ENCODE measurements around the gene AARS2.

The AARS2 gene

DNA sequence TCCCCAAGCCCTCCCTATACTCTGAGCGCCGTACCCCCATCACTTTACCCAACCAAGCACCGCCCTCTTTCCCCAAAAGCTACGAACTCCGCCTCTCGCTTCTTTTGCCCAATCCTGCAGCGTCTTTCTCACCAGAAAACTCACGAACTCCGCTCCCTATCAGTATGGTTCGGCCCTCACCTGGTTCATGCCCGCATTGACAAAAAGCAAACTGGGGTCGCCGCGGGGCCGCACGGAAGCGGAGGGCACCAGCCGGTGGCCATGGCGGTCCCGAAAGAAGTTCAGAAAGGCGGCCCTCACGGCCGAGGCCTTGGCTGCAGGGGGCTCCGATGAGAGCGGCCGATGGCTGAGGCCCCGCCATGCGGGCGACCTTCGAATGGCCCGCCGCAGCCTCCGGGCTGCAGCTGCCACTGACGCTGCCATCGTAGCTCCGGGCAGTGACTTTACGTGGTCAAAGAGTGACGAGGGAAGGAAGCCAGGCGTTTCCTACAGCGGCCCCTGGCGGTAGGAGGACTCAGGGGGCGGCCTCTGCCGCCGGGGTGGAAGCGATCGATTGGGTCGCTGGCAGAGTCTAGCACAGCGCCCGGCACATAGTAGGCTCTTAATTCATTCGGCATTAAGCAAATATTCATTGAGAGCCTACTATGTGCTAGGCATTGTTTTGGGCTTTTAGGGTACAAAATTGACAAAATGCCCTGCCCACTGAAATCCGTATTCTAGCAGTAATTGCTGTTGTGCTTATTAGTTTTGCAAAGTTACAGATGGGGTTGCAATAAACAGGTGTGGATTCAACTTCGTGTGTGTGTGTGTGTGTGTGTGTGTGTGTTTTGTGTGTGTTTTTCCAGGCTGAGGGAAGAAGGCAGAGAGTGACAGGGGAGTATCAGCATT lies at the start of gene AARS2:
Gene AARS2 (minus strand): TSS at position 447 of the 888 bp plus-strand sequence. CDS start 24 bp downstream, at position 423.
- H3K4me3 Mint-ChIP-seq = peak within 1 kb of the TSS; percentile 97 to 100 (median 98)
- H3K9me3 Mint-ChIP-seq = no peaks in the 10 kb centered on the region
- peak; percentile 97 to 99 (median 99) for TF ChIP-seq CTCF (IDR thresholded peaks at IDR 0.05; ENCODE audit: unreplicated experiment in 3 of 3)
- peak within 1 kb of the TSS; percentile 62 to 89 (median 87) for H3K27ac Mint-ChIP-seq
- peaks cover 5% of the 10 kb centered on the region for H3K27me3 Mint-ChIP-seq (ENCODE audit: low read depth)
- H3K36me3 Mint-ChIP-seq (ENCODE audit: low read depth) = peaks cover 33% of the 10 kb centered on the region
- H3K4me1 Mint-ChIP-seq = peaks cover 14% of the 10 kb centered on the region

DNA sequence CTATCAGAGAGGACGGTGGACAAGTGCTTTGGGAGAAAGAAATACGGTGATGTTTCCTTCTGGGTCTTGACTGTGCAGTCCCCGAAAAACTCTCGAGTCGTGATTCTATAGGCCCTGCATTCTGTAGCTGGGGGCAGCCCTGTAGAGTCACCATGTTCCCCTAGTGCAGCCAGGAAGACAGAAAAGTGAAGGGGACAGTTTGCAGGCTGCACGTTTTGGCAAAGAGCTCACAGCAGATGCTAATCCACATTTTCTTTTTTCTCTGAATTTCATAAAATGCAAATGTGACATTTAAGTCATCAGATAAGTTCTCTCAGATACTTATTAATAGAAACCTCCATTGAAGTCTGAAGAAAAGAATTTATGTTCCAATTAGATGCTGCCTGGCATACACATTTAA lies 48.8 kb upstream of the AARS2 start:
- Mint-ChIP-seq H3K4me1 (no peaks in the 10 kb centered on the region), H3K4me3 (no peak overlapping the region), H3K36me3 (ENCODE audit: low read depth) (no peaks in the 10 kb centered on the region), H3K27ac (no peak overlapping the region), H3K9me3 (no peaks in the 10 kb centered on the region), H3K27me3 (ENCODE audit: low read depth) (peaks cover 16% of the 10 kb centered on the region)
- no peak for TF ChIP-seq CTCF (IDR thresholded peaks at IDR 0.05; ENCODE audit: unreplicated experiment in 3 of 3)

DNA sequence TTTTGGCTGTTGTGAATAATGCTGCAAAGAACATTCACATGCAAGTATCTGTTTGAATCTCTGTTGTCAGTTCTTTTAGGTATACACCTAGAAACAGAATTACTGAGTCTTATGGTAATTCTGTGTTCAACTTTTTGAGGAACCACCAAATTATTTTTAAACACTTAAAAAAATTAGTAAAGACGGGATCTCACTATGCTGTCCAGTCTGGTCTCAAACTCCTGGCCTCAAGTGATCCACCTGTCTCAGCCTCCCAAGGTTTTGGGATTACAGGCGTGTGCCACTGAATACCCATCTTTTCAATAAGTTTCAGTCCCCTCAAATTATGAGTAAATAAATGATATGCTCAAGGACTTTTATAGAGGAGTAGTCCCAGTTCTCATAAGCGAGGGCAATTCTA lies 46.8 kb upstream of the AARS2 start:
- peaks cover 17% of the 10 kb centered on the region for H3K27me3 Mint-ChIP-seq (ENCODE audit: low read depth)

GRCh38 chr6:44356487-44356886 lies 43.3 kb upstream of the AARS2 start:
- no peak overlapping the region for H3K27ac Mint-ChIP-seq
- no peak for TF ChIP-seq CTCF (IDR thresholded peaks at IDR 0.05; ENCODE audit: unreplicated experiment in 3 of 3)
- no peaks in the 10 kb centered on the region for H3K36me3 Mint-ChIP-seq (ENCODE audit: low read depth)
- no peaks in the 10 kb centered on the region for H3K4me1 Mint-ChIP-seq
- H3K4me3 Mint-ChIP-seq = no peak overlapping the region
- peaks cover 3% of the 10 kb centered on the region for H3K9me3 Mint-ChIP-seq
- H3K27me3 Mint-ChIP-seq (ENCODE audit: low read depth) = peaks cover 7% of the 10 kb centered on the region

More for the DNA sequence above, 46.8 kb upstream of the AARS2 start:
- Mint-ChIP-seq H3K36me3 (ENCODE audit: low read depth) (no peaks in the 10 kb centered on the region), H3K4me1 (no peaks in the 10 kb centered on the region), H3K4me3 (no peak overlapping the region), H3K9me3 (peaks cover 3% of the 10 kb centered on the region), H3K27ac (no peak overlapping the region)
- TF ChIP-seq CTCF (IDR thresholded peaks at IDR 0.05; ENCODE audit: unreplicated experiment in 3 of 3) = no peak

- no peak overlapping the region for H3K27ac Mint-ChIP-seq
- TF ChIP-seq CTCF (IDR thresholded peaks at IDR 0.05; ENCODE audit: unreplicated experiment in 3 of 3) = no peak
- H3K4me1 Mint-ChIP-seq = no peaks in the 10 kb centered on the region
- H3K9me3 Mint-ChIP-seq = peaks cover 3% of the 10 kb centered on the region
- H3K27me3 Mint-ChIP-seq (ENCODE audit: low read depth) = peaks cover 4% of the 10 kb centered on the region
- H3K36me3 Mint-ChIP-seq (ENCODE audit: low read depth) = no peaks in the 10 kb centered on the region
- H3K4me3 Mint-ChIP-seq = no peak overlapping the region
Measured at GRCh38 chr6:44355640-44356039, 42.5 kb upstream of the AARS2 start.

GRCh38 chr6:44353336-44353735 lies 40.2 kb upstream of the AARS2 start:
- H3K36me3 Mint-ChIP-seq (ENCODE audit: low read depth) = no peaks in the 10 kb centered on the region
- H3K4me1 Mint-ChIP-seq = no peaks in the 10 kb centered on the region
- peaks cover 3% of the 10 kb centered on the region for H3K9me3 Mint-ChIP-seq
- no peak overlapping the region for H3K27ac Mint-ChIP-seq
- no peak for TF ChIP-seq CTCF (IDR thresholded peaks at IDR 0.05; ENCODE audit: unreplicated experiment in 3 of 3)
- peaks cover 12% of the 10 kb centered on the region for H3K27me3 Mint-ChIP-seq (ENCODE audit: low read depth)
- H3K4me3 Mint-ChIP-seq = no peak overlapping the region
